Measurements from ENCODE around the gene ANXA1. TPM values are rescaled to one million over a fixed set of nuclear protein-coding genes. Genes with fewer than 3 reads are reported as not detected.

ANXA1 gene
- total and polyA plus RNA-seq, 2 experiments from 2014 or later, result 4.9 to 5.8 TPM

GRCh38 chr9:73174330-73174980 is 22.8 kb downstream of the ANXA1 start:
- TF ChIP-seq, protein P1, sequence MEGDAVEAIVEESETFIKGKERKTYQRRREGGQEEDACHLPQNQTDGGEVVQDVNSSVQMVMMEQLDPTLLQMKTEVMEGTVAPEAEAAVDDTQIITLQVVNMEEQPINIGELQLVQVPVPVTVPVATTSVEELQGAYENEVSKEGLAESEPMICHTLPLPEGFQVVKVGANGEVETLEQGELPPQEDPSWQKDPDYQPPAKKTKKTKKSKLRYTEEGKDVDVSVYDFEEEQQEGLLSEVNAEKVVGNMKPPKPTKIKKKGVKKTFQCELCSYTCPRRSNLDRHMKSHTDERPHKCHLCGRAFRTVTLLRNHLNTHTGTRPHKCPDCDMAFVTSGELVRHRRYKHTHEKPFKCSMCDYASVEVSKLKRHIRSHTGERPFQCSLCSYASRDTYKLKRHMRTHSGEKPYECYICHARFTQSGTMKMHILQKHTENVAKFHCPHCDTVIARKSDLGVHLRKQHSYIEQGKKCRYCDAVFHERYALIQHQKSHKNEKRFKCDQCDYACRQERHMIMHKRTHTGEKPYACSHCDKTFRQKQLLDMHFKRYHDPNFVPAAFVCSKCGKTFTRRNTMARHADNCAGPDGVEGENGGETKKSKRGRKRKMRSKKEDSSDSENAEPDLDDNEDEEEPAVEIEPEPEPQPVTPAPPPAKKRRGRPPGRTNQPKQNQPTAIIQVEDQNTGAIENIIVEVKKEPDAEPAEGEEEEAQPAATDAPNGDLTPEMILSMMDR (conservative IDR thresholded peaks at IDR 0.05; ENCODE audit: low read depth in 2 of 2), result no peak
- TF ChIP-seq NANOG (IDR thresholded peaks at IDR 0.05; ENCODE audit: borderline replicate concordance) (no peak), POLR2AphosphoS5 (IDR thresholded peaks at IDR 0.05; ENCODE audit: low read depth) (no peak), ZNF331 (CRISPR knock-in tag; IDR thresholded peaks at IDR 0.05; ENCODE audit: low read depth) (no peak), EZH2 (IDR thresholded peaks at IDR 0.05; ENCODE audit: low read depth, unreplicated experiment) (no peak), ZNF114 (CRISPR knock-in tag; IDR thresholded peaks at IDR 0.05) (no peak), EZH2phosphoT487 (IDR thresholded peaks at IDR 0.05; ENCODE audit: unreplicated experiment) (no peak), REST (IDR thresholded peaks at IDR 0.05; ENCODE audit: unreplicated experiment) (no peak), STAT1 (IDR thresholded peaks at IDR 0.05; ENCODE audit: unreplicated experiment) (no peak), JUNB (IDR thresholded peaks at IDR 0.05; ENCODE audit: unreplicated experiment) (no peak), CREB1 (CRISPR knock-in tag; IDR thresholded peaks at IDR 0.05; ENCODE audit: low read depth) (no peak), ZNF462 (CRISPR knock-in tag; IDR thresholded peaks at IDR 0.05) (no peak)
- TF ChIP-seq, protein P2, sequence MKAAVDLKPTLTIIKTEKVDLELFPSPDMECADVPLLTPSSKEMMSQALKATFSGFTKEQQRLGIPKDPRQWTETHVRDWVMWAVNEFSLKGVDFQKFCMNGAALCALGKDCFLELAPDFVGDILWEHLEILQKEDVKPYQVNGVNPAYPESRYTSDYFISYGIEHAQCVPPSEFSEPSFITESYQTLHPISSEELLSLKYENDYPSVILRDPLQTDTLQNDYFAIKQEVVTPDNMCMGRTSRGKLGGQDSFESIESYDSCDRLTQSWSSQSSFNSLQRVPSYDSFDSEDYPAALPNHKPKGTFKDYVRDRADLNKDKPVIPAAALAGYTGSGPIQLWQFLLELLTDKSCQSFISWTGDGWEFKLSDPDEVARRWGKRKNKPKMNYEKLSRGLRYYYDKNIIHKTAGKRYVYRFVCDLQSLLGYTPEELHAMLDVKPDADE (IDR thresholded peaks at IDR 0.05), result no peak
- Histone ChIP-seq H3K27ac (ENCODE audit: low read depth) (no peak overlapping the region), H3K79me2 (replicated peaks; ENCODE audit: insufficient read depth) (no peaks in the 10 kb centered on the region), H2AFZ (no peak overlapping the region), H4K20me1 (replicated peaks; ENCODE audit: insufficient read depth) (no peaks in the 10 kb centered on the region), H3K4me3 (no peak overlapping the region), H3K9me2 (ENCODE audit: insufficient read depth) (no peaks in the 10 kb centered on the region), H3K4me2 (no peak overlapping the region), H3K27me3 (ENCODE audit: insufficient read depth) (no peaks in the 10 kb centered on the region), H3K4me1 (ENCODE audit: insufficient read depth) (no peaks in the 10 kb centered on the region), H3F3A (replicated peaks; ENCODE audit: low read depth) (no peaks in the 10 kb centered on the region), H3K36me3 (ENCODE audit: insufficient read depth) (no peaks in the 10 kb centered on the region)
- H3K4me1 Mint-ChIP-seq, result peaks cover 3% of the 10 kb centered on the region; the same call in 1 of the 3 replicates
- ATAC-seq (no peak), DNase-seq (ENCODE audit: low spot score) (no peak)
- H3K27ac Mint-ChIP-seq, result no peak overlapping the region
- H3K9me3 Mint-ChIP-seq, result no peaks in the 10 kb centered on the region
- no peaks in the 10 kb centered on the region for H3K36me3 Mint-ChIP-seq (ENCODE audit: low read depth)
- no peak overlapping the region for H3K4me3 Mint-ChIP-seq
- H3K27me3 Mint-ChIP-seq (ENCODE audit: insufficient read depth, low read depth, poor library complexity), result peaks cover 5% of the 10 kb centered on the region
